ENCODE results near the gene ALDH1L2. TPM values are rescaled to one million over a fixed set of nuclear protein-coding genes. Genes with fewer than 3 reads are reported as not detected.
"Not testable (repeated sequence)": the region's sequence is repeated elsewhere in the genome, so short reads cannot be mapped to it uniquely, and the experiment has no call there.

ALDH1L2 gene
- total and polyA plus RNA-seq, 10 donors: 0.07 to 10.4 (median 3.2) TPM

GRCh38 chr12:105100207-105100985, 16.1 kb upstream of the ALDH1L2 start:
- 76 to 83% (median 79%) methylated on average over 7 of the region's 7 CpGs for WGBS, 5 donors
- H3K27ac ChIP-seq: no peak overlapping the region
- peaks cover 0 to 24% (median 12%) of the 10 kb centered on the region in 8 donors for H3K9me3 ChIP-seq
- H3K27me3 ChIP-seq (replicated peaks in 1 of 7): peaks cover 0 to 3% (median 0%) of the 10 kb centered on the region in 7 donors
- H3K4me3 ChIP-seq: no peak overlapping the region
- no peak for DNase-seq
- intact Hi-C loops (cut with DNase I; ENCODE audit: low total_unique reads): no loop called here
- TF ChIP-seq POLR2AphosphoS5 (IDR thresholded peaks at IDR 0.05) (no peak), CTCF (IDR thresholded peaks at IDR 0.05 in 8 of 11, conservative IDR thresholded peaks at IDR 0.05 in 3 of 11) (no peak), POLR2A (IDR thresholded peaks at IDR 0.05) (no peak)
- no peaks in the 10 kb centered on the region for H3K4me1 ChIP-seq
- H3K36me3 ChIP-seq: no peaks in the 10 kb centered on the region

- no peak overlapping the region for H3K4me3 ChIP-seq
- DNase-seq: no peak
- H3K27ac ChIP-seq: no peak overlapping the region
- H3K4me1 ChIP-seq: no peaks in the 10 kb centered on the region
- no peaks in the 10 kb centered on the region for H3K36me3 ChIP-seq
- TF ChIP-seq POLR2A (IDR thresholded peaks at IDR 0.05) (no peak), POLR2AphosphoS5 (IDR thresholded peaks at IDR 0.05) (no peak), CTCF (IDR thresholded peaks at IDR 0.05 in 8 of 11, conservative IDR thresholded peaks at IDR 0.05 in 3 of 11) (no peak)
- WGBS, 5 donors: 70 to 97% (median 94%) methylated on average over 1 of the region's 1 CpG
- H3K9me3 ChIP-seq: peaks cover 0 to 33% (median 23%) of the 10 kb centered on the region in 8 donors
- intact Hi-C loops (cut with DNase I; ENCODE audit: low total_unique reads): no loop called here
- H3K27me3 ChIP-seq (replicated peaks in 1 of 7): peaks cover 0 to 3% (median 0%) of the 10 kb centered on the region in 7 donors
Observed at GRCh38 chr12:105099356-105099755, 15.1 kb upstream of the ALDH1L2 start.

- 86 to 96% (median 92%) methylated on average over 5 of the region's 5 CpGs for WGBS, 5 donors
- DNase-seq; H3K27ac ChIP-seq; intact Hi-C loops (cut with DNase I; ENCODE audit: low total_unique reads); H3K36me3 ChIP-seq; H3K4me1 ChIP-seq; H3K4me3 ChIP-seq; H3K27me3 ChIP-seq (replicated peaks in 1 of 7): not testable (repeated sequence)
- H3K9me3 ChIP-seq: peaks cover 0 to 41% (median 26%) of the 10 kb centered on the region in 8 donors
Observed at GRCh38 chr12:105095338-105095737, 11.1 kb upstream of the ALDH1L2 start.

- Histone ChIP-seq H3K27ac (no peak overlapping the region), H3K36me3 (no peaks in the 10 kb centered on the region), H3K27me3 (replicated peaks in 1 of 7) (peaks cover 0 to 10% (median 0%) of the 10 kb centered on the region in 7 donors), H3K4me3 (no peak overlapping the region), H3K9me3 (peaks cover 0 to 38% (median 26%) of the 10 kb centered on the region in 8 donors), H3K4me1 (no peaks in the 10 kb centered on the region)
- intact Hi-C loops (cut with DNase I; ENCODE audit: low total_unique reads): no loop called here
- no peak for TF ChIP-seq POLR2AphosphoS5 (IDR thresholded peaks at IDR 0.05)
- TF ChIP-seq CTCF (IDR thresholded peaks at IDR 0.05 in 8 of 11, conservative IDR thresholded peaks at IDR 0.05 in 3 of 11): no peak
- TF ChIP-seq POLR2A (IDR thresholded peaks at IDR 0.05): no peak
- no peak for DNase-seq
- 61 to 79% (median 68%) methylated on average over 13 of the region's 13 CpGs for WGBS, 5 donors
Observed at GRCh38 chr12:105092336-105092735, 8.1 kb upstream of the ALDH1L2 start.
